ENCODE data around the gene COL1A1. TPM values are rescaled to one million over a fixed set of nuclear protein-coding genes. Genes with fewer than 3 reads are reported as not detected.

COL1A1 gene
- total RNA-seq, 1 donor from 2014 or later: 28.2 TPM

DNA sequence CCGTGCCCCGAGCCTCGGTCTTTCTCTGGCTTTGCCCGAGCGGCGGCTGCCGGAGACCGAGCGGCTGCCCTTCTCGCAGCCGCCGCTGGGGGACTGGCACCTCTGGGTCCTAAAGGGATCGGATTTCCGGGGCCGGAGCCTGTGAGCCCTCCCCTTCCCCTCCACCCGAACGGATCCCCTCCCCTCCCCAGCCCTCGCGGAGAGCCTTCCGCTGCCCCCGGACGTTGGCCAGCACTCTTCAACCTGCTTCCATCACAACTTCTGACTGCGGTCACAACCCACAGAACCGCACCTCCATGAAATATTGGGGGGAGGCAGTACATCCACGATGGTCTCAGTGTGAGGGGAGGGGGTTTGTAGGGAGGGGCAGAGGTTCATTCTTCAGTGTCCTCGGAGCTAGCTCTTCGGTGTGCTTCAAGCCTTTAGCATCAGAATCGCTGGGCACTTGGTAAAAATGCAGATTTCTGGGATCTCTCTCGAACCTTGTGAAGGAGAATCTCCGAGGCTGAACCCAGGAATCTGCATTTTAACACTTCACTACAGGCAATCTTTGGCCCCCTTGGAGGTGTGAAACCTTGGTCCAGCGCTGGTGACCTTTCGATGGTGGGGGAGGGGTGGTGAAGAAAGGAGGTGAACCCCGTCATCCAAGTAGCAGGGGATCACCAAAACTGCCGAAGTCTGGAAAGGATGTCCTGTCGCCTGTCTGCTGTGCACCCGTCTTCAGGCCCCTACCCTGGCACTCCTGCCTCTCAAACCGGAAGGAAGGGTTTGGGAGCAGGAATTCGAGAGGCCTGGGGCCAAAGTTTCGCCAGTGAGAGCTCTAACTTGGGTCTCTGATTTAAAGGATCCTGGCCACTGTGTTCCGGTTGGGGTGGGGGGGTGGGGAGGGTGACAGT lies 50.1 kb downstream of the COL1A1 start:
- ATAC-seq (peak; percentile 75), DNase-seq (ENCODE audit: missing footprints) (peak; percentile 95)
- intact Hi-C loops (cut with DNase I): loop anchor here (5.0 kb wide), 2 partner anchors 39 to 364 kb away; partner anchors contain the start of gene KAT7

GRCh38 chr17:50150354-50151040 lies 50.9 kb downstream of the COL1A1 start, which contains the start of gene PPP1R9B:
Gene PPP1R9B, minus strand, starts transcription at chr17:50150677. Its CDS starts 164 bp downstream, at chr17:50150513.
- intact Hi-C loops (cut with DNase I): loop anchor here (5.0 kb wide), 2 partner anchors 38 to 363 kb away; partner anchors contain the start of gene KAT7
- ATAC-seq: no peak
- no peak for DNase-seq (ENCODE audit: missing footprints)

DNA sequence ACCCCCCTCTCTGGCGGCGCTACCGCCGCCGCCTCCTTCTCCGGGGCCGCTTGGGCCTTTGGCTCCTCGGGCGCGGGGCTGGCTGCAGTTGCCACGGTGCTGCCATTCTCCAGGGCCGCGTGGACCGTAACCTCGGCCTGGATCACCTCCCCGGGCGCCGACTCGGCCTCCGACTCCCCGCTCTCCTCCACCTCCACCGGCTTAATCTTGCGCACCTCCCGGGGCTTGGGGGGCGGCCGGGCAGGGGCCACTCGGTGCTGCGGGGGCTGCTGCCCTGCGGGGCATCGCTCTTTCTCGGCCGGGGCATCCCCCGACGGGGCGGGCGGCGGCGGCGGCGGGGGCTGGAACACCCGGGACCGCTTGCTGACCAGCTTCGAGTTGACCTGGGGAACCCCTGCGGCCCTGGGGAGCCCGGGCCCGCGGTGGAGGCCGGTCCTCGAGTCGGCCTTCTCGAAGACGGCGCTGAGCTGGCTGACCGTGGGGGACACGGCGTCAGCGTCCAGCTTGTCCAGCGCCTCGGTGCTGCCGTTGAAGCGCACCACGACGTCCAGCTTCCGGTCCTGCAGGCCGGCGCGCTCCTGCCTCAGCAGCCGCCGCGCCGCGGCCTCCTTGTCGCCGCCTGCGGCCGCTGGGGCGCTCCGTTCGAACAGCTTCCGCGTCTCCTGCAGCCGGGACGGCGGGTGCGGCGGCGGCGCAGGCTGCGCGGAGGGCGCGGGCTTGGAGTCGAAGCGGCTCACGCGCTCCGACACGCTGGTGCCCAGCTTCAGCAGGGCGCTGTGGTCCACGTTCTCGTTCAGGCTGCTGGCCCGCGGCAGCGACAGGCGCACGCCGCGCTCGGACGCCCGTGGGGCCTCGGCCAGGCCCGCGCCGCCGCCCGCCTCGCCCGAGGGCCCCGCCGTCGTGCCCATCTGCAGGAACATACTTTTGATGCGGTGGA lies 51.7 kb downstream of the COL1A1 start:
- DNase-seq (ENCODE audit: missing footprints) (peak; percentile 90), ATAC-seq (no peak)
- intact Hi-C loops (cut with DNase I): loop anchor here (5.0 kb wide), 2 partner anchors 37 to 362 kb away; partner anchors contain the start of gene KAT7

DNA sequence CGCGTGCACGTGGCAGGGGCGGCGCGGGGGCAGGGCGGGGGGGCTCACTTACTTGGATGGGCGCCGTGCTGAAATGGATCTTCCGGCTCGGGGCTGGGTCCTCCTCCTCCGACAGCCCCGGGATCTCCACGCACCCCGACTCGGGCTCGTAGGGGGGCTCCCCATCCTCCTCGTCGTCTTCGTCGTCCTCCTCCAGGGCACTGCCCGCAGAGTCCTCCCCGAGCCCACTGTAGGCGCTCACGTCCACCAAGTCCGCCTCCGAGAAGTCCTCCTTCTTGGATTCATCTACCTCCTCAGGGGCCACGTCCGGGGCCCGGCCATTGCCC lies 52.4 kb downstream of the COL1A1 start:
- DNase-seq (ENCODE audit: missing footprints) (no peak), ATAC-seq (no peak)
- intact Hi-C loops (cut with DNase I): no loop called here

DNA sequence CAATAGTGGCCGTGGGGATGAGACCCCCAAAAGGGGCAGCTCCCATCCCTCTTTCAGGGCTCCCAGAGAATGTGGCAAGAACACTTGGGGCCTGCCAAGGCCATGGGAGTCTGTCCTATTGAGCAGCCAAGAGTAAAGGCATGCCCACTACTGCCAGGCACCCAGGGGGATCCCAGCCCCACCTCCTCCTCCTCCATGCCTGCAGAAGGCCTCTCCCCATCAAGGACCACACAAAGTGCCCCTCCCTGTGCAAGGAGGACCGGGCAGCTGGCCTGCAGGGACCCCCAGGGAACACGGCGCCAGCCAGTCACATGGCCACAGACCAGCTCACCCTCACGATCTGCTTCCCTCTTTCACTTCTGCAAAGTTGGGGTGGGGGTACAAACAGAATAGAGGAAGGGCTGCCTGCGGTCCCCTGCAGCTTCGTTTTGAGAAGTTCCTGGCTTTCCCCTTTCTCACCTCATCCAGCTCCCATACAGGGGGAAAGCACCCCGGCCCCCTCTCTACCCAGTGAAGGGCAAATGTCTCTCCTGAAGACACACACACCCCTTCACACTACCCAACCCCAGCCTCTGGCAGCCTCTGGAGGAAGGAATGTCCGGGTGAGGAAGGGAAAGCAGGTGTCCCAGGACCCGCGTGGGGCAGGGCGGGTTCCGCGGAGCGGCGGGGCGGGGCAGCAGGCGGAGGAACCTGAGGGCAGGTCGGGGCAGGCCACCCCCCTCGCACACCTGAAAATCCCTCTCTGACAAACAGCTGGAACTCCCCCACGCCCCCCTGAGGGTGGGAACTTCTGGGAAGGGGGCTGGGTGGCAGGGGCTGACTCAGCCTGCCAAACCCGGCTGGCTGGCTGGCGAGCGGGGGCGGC lies 53.0 kb downstream of the COL1A1 start:
- ATAC-seq (peak; percentile 1), DNase-seq (ENCODE audit: missing footprints) (peak; percentile 82)
- intact Hi-C loops (cut with DNase I): no loop called here

- intact Hi-C loops (cut with DNase I): no loop called here
- DNase-seq (ENCODE audit: missing footprints): peak; percentile 65
- ATAC-seq: peak; percentile 12
These were observed 53.6 kb downstream of the COL1A1 start for GRCh38 chr17:50147841-50148225.

DNA sequence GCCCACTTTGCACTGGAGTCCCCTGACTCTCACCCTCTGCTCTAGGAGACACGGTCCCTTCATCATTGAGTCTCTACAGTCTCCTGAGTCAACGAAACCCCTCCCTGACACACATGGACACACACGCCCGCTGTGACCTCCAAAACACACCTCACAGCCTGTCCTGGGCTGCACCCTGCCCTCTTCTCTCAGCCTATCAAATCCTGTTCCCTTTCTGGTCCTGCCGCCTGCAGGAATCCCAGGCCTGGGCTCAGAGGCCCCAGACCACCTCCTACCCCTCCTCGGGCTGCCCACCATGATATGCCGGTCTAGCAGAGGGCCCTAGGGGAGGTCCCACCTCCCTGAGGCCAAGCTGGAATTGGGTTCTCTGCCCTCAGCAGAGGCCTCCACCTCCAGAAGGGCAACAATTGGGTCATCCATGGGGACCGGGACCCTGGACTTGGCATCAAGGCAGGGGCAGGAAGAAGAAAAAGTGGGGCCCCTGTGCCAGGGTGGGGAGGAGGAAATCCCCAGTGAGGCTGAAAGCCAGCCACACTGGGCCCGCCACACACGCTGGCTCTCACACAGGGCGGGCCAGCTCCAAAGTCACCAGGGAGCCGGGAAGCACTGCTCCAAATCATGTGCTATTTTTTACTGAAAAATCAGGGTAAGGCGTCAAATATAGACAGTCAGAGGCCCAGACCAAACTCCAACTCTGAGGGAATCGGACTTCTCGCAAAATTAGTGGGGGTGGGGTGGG lies 54.3 kb downstream of the COL1A1 start:
- intact Hi-C loops (cut with DNase I): no loop called here
- DNase-seq (ENCODE audit: missing footprints) (peak; percentile 69), ATAC-seq (no peak)

DNA sequence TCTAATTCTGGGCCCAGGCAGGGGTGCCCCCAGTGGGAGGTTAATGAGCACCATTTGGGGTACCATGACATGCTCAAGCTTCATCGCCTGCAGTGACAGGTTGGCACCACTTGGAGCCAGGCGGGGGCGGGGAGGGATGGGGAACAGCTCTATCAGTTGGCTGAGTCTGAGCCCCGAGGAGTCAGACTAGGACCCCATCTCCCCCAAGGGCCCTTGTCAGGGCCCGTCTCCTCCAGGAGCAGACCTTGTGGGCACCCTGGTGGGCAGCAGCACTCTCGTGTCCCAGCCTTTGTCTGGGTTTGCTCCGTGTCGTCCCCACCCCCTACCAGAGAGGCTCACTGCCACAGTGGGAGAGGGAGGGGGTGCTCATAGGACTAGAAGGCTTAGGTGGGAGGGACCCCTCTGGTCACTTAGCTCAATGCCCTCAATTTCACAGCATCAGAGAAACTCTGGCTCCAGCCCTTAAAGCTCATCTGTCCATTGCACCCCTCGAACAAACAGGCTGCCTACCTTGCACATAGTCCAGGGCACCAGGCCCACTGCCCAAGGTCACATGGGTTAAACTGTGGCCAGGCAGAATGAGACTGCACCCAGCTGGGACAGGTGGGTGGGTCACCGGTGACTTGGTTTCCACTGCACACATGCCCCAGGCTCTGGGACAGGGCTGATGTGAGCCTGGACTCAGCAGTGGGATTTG lies 55.1 kb downstream of the COL1A1 start:
- ATAC-seq (no peak), DNase-seq (ENCODE audit: missing footprints) (peak; percentile 50)
- intact Hi-C loops (cut with DNase I): no loop called here

DNA sequence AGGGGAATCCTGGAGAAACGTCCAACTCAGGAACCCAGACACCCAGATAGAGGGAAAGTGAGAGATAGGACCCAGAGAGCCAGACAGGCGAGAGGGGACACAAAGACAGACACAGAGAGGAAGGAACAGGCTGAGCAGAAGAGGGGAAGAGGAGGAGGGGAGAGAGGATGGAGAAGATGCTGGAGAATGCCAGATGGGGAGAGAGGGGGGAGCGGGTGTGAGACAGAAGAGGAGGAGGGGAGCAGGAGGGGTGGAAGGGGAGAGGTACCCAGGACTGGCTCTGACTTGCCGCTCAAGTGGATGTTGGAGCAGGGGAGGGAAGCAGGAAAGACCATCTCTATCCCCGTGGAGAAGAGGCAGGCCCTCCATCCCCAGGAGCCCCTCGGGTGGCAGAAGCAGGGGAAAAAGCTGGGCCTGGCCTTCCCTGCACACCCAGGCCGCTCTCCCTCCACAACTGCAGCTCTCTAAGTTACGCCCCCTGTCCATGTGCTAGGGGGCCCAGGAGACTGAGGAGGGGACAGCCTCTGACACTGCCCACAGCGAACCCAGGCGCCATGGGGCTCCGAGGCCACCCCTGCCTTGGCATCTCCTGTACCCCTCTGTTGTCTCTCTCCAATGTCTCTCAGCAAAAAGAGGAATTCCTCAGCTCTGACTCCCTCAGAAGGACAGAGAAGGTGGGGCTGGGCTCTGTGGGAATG lies 55.8 kb downstream of the COL1A1 start:
- DNase-seq (ENCODE audit: missing footprints) (peak; percentile 13), ATAC-seq (no peak)
- intact Hi-C loops (cut with DNase I): no loop called here

DNA sequence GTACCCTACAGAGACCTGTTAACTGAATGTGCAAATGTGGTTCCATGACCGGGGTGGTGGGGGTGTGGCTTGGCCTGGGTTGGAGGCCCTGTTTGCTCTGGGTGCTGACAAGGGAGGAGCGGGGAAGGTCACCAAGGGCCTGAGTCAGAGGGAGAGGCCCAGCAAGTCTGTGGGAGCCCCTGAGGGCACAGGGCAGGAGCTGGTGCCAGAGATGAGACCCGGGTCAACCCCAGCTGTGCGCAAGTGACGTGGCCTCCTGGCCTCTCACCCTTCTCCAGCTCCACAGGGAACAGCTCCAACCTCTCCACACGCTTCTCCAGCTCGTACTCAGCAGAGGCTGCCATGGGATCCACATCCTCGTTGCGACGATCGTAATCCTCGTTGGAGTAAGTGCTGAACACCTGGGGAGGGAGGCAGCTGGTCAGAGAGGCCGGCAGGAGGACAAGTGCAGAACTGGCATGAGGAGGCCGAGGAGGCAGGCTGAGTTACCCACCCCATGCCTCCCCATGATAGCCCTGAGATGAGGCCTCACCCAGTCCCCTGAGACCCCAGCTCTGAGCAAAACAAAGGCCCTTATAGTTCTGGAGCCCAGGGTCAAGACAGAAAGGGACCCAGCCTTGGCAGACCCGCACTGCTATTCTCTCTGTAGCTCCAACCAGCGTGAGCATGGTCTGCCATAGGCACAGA lies 56.4 kb downstream of the COL1A1 start:
- peak; percentile 21 for ATAC-seq
- intact Hi-C loops (cut with DNase I): no loop called here
- DNase-seq (ENCODE audit: missing footprints): no peak

DNA sequence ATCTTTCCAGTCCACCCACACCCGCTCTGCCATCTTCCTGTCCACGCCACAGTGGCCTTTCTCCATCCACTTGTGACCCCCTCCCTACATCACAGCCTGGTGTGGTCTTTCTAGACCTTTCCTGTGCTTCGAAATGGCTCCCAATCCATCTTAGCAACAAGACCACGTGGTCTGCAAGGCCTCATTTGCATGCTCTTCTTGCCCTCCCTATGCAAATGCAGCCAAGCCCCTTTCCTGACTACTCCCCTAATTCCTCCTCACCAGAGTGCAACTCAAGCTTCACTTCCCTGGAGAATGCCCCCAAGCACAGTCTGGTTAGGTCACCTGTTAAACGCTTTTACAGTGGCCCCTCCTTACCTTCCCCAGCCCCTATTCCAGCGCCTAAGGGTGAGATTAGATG lies 57.1 kb downstream of the COL1A1 start:
- no peak for ATAC-seq
- no peak for DNase-seq (ENCODE audit: missing footprints)
- intact Hi-C loops (cut with DNase I): no loop called here

- intact Hi-C loops (cut with DNase I): no loop called here
- ATAC-seq (no peak), DNase-seq (ENCODE audit: missing footprints) (no peak)
These were observed 57.8 kb downstream of the COL1A1 start for GRCh38 chr17:50143461-50144176.

DNA sequence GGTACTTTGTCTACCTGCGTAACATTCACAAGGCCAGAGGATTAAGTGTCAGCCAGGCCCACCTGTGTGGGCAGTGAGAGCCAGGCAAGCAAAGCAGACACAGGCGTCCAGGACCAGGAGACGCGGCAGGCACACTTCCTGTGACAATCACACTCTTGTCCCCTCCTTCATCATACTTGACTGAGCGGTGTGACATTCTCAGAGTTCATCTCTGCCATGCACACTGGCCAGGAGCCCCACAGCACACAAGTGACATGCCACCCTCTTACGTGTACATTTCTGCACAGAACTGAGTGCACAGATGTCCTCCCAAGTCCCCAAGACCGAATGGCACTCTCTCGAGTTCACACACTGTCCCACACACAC lies 59.7 kb downstream of the COL1A1 start:
- ATAC-seq (no peak), DNase-seq (ENCODE audit: missing footprints) (no peak)
- intact Hi-C loops (cut with DNase I): loop anchor here (2.0 kb wide), 1 partner anchor 35 kb away; no protein-coding TSS in a partner anchor

GRCh38 chr17:50141026-50141744 lies 60.2 kb downstream of the COL1A1 start:
- intact Hi-C loops (cut with DNase I): loop anchor here (2.0 kb wide), 1 partner anchor 36 kb away; no protein-coding TSS in a partner anchor
- DNase-seq (ENCODE audit: missing footprints) (no peak), ATAC-seq (no peak)

All from Right ventricle myocardium inferior (tissue), 1 donor.